ENCODE data around the gene HKDC1.
A peak's percentile ranks its signal among the peaks of the same experiment; 100 is the strongest.

Gene HKDC1

DNA sequence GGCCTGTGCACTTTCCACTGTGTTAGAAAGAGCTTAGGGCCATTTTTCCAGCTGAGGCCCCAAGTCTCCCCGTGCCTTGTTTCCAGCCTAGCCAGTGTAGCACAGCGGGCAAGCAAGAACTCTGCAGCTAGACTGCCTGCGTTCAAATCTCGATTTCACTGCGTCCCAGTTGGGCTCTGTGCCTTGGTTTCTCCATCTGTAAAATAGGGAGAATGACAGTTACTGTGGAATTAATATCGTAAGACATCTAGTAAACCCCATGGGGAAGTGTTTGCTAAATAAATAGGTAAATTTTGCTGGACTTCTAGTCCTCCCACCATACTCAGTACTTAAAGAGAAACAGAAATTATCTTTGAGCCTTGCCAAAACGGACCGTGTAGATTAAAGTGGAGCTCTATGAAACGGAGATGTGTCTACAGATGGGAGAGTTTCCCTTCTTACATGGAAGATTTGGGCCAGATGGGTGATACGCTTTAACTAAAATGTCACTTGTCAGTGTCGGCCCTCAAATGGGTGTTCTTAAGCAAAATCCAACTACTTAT, 3.5 kb upstream of the HKDC1 start:
- DNase-seq = no peak

DNA sequence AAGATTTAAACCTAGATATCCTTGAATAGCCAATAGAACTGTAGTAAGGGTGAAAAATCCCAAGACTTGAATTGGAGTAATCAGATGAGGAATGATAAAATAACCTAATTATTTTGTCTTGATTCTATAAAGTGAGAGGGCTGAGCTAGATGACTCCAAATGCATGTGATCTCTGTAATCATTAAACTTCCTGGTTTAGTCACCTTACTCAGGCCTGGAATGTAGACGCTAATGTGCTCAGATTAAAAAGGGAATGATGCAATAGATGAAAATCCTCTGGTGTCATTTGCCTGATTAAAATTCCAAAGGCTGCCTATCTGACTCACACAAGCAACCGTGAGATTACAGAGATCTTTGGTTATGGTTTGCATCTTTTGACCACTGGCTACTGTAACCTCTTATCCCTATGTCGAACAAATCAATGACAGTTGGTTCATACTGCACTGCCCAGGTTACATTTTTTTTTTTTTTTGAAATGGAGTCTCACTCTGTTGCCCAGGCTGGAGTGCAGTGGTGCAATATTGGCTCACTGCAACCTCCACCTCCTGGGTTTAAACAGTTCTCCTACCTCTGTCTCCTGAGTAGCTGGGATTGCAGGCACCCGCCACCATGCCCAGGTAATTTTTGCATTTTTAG, 2.9 kb upstream of the HKDC1 start:
- DNase-seq = no peak

DNA sequence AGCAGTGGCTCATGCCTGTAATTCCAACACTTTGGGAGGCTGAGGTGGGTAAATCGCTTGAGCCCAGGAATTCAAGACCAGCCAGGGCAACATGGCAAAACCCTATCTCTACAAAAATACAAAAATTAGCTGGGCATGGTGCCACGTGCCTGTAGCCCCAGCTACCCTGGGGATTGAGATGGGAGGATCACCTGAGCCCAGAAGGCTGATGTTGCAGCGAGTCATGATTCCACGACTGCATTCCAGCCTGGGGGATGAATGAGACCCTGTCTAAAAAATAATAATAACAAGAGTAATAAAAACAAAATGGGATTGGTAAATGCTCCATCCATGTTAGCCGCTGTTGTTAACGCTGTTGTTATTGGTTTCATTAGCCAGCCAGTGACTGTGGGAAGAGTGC, 1.3 kb upstream of the HKDC1 start:
- no peak for DNase-seq

- no peak for DNase-seq
Observed at GRCh38 chr10:69220507-69220906, 375 bp downstream of the HKDC1 start.

DNA sequence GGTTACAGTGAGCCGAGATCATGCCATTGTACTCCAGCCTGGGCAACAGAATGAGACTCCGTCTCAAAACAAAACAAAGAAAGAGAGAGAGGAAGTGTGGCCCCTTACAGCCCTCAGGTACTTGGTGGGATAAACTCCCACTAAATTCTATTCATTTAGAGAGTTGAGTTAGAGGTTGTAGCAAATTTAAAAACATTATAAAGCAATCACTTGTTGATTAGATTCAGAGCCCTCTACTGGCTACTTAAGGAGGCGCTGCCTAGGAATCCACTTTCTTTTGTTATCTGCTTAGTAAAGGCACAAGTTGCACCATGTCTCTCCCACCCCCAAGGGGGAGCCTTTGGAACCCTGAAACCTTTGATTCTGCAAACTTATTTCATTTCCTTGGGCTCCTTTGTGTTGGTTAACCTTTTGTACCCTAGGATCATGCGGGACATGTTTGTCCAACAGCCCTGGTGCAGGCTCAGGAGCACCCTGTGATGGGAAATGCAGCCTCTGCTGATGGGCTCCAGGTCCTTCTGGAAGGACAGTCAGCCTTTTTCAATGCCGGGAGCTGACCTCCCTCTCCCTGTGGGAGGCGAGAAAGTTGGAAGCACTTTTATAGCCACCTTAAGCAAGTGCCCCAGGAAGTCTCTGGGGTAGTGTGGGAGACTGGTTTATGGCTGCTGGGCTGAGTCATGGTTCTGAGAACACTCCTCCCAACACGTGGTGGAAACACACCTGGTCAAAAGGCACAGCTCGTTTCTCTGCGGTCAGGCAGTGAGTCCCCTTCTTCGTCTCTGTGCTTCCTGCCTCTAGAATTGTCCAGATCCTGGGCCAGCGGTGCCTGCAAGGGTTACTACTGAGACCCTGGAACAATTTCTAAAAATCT, 2.3 kb downstream of the HKDC1 start:
- DNase-seq = no peak

DNA sequence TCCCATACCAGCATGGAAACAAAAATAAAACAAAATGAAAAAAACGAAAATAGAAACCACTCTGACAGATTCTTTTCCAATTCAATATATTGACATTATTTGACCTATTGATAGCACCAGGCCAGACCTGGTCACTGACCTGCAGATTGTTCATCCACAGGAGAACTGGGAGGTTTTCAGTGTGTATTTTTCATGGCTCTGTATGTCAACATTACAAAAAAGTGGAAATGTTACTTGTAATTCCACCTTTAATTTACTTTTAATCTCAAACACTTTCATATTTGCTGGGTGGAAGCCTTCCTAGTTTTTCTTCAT, 2.9 kb downstream of the HKDC1 start:
- DNase-seq = no peak

DNA sequence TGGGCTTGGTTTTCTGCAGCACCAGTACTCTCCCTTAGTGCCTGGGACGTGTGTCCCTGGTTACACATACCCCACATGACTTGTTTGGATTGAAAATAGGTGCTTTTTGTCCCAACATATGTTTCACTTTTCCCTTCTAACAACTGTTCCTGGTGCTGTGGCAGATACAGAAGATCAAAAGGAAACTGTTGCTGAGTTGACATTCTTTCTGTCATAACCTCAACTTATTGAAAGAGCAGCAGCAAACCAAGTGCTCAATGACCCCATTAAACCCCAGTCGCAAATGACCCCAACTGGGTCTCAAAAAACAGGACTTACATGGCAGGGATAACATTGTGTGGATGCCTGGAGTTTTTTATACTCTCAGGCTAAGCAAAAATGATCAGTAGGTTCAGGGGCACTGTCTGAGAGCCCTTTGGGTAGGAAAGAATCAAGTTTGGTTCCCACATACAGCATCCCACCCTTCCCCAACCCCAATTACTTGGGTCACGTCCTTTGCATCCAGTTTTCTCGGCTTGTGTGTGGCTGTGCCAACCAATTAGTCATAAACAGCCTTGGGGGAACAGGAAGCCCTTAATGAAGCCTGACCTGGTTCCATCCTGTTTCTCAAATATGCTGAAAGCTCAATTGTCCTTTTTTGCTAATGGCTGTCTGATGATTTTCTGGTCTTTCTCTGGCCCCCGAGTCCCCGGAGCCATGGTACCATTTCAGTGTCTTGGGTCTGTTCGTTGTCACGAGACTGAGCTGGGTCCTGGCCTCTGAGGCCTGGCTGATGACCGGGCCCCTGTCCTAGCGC, 4.9 kb downstream of the HKDC1 start:
- DNase-seq = no peak

DNA sequence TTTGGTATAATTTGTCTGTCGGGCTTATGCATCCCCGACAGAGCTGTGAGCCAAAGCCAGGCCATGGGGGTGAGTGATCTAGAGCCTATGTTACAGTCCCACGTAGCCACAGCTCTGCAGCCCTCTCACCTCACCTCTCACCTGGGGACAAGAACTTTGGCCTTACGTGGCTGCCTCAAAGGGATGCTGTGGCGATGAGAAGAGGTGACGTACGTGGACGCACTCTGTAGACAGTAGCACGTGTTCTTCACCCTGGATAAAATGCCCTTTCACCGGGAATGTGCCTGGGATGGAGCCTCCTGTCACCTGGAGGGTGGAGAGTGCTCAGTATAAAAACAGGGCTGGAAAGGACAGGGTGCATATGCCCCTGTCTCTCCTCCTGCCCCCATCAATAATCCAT, 5.5 kb downstream of the HKDC1 start:
- no peak for DNase-seq

GRCh38 chr10:69226919-69227450, 6.9 kb downstream of the HKDC1 start:
- no peak for DNase-seq

DNA sequence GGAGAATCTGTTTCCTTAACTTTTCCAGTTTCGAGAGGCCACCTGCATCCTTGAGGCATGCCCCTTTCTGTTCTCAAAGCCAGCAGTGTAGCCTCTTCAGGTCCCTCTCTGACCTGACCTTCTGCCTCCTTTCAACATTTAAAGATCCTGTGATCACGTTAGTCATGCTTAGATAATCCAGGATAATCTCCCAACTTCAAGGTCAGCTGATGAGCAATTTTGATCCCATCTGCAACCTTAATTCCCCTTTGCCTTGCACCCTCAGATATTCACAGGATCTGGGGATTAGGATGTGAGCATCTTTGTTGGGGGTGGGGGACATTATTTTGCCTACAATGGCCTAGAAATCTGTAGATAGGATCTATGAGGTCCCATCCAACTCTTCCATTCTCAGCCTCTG, 8.0 kb downstream of the HKDC1 start:
- no peak for DNase-seq

DNA sequence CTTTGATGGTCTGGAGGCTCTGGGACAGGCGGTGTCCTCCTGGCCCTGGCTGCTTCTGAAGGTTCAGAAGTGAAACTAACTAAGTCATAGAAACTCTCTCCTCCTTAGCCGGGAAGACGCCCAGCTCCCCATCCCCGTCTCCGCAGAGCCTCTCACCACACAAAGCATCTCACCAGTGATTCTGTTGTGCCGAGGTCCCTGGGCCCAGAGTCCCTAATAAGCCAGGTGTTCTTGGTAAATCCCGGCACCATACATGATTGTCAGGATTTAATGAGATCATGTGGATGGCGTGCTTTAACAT, 9.4 kb downstream of the HKDC1 start:
- DNase-seq = no peak

DNA sequence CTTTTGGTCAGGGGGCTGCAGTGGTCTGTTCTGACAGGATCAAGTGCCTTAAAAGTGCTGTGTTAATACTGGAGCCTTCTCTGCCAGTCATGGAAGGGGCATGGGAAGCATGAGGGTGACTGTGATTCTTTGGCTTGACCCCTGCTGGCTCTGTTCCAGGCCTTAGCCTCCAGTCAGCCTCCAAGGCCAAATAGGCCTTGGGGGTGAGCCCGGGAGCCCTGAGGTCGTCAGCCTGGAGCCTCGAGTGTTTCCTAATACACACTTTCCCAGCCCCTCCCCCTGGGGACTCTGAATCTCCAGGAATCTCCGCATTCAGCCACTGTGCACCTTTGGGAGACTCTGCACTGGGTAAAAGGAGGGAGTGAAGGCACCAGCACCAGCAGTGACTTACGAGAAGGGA, 10.0 kb downstream of the HKDC1 start:
- DNase-seq = no peak

DNA sequence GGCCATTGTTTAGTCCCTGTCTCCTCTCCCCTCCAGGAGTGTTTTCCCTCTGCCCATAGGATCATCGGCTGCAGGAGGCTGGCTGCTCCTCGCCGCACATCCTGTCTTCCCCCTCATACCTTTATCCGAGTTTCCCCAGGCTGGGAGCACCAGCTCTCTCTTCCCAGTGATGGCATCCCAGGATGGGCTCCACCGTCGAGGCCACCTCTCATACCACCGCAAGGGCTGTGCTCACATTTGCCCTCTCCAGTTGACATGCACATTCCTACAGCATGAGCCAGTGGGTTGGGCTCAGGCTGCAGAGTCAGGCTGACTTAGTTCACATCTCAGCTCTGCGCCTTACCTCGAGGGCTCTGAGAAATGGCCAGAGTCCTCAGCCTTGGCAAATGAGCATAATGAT, 12.1 kb downstream of the HKDC1 start:
- DNase-seq = no peak

GRCh38 chr10:69232736-69233480, 12.8 kb downstream of the HKDC1 start:
- no peak for DNase-seq

DNA sequence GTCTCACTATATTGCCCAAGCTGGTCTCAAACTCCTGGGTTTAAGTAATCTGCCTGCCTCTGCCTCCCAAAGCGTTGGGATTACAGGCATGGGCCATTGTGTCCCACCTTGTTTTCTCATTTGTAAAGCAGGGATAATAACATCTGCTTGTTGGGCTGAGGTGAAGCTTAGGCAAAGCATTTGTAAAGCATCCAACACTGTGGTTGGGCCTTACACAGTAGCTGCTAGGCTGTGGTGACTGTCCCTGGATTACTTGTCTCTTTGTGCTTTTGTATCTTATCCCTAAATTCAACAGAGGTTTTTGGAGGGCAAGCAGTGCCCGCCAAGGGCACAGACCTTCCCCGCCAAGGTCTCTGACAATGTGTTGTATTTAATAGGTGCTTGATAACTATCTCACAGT, 14.3 kb downstream of the HKDC1 start:
- no peak for DNase-seq

DNA sequence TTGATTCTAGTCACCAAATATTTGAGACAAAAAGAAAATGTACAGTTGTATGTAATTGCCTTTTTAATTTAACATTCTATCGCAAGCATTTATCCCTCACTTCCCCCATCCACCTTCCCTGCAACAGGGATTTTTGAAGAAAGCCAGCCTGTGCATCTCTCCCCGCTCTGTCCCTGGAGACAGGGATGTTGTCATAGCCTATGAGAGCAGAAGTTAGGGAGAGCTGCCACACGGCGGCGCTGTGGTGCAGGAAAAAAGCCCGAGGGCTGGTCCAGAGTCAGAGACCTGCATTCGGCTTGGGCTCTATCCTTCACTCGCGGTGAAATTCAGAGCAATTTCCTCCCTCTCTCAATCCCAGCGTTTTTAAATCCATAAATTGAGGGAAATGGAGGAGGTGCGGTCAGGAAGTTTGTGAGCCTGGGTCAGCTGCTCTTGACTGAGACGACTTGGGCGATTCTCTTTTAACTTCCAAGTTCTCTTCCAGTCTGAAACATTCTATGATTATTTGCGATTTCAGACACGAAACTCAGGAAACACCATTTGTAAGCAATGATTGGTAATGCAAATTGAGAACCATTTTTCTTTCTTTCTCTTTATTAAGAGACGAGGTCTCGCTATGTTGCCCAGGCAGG, 17.5 kb downstream of the HKDC1 start:
- peak; percentile 43 to 47 for DNase-seq

GRCh38 chr10:69239136-69239535, 19.0 kb downstream of the HKDC1 start:
- no peak for DNase-seq

DNA sequence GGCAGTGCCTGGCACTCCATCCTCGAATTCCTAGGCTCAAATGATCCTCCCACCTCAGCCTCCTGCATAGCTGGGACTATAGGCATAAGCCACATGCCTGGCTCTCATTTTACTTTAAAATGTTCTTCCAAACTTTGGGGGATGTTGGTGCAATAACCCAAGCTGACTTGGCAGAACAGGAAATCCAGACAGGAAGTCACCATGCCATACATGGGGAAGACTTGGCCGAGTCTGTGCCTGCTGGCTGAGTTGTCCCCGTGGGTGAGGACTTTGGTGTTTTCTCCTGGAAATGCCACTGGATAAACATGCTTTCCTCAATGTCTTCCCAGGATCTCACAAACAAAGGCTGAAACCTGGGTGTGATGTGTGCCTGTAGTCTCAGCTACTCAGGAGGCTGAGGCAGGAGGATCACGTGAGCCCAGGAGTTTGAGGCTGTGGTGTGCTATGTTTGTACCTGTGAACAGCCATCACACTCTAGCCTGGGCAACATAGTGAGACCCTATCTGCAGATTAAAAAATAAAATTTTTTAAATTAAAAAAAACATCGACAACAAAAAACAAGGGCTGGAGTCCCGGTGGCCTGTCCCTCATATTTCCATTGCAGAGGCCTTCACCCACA, 19.8 kb downstream of the HKDC1 start:
- no peak for DNase-seq

- DNase-seq = no peak
Observed at GRCh38 chr10:69240455-69240854, 20.3 kb downstream of the HKDC1 start.

GRCh38 chr10:69241575-69241974, 21.4 kb downstream of the HKDC1 start:
- DNase-seq = no peak

- no peak for DNase-seq
Observed at GRCh38 chr10:69242040-69242851, 22.1 kb downstream of the HKDC1 start.
